Inferior parietal cortex (tissue), 1 donor: ENCODE results near the gene LYPD6.

ENCODE experiments used
- DNase-seq: peaks from one replicate; pipeline ENCODE4 v3.0.0-alpha.2; 2016; ENCODE audit errors: extremely low spot score

Gene LYPD6

DNA sequence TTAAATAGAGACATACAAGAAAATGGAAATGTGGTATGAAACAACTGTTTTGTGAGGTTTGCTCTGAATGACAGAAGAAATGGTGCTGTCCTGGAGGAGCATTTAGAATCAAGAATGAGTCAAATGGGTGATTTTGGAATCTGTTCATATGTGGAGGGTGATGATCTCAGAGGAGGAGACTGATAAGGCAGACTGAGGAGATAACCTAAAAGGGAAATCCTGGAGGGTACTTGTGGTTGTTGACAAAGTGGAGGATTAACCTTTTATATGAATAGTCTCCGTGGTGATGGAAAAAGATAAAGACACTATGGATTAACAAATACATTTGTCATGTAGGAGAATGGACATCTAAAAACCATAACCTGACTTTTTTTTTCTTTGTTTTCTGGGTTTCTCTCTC lies 183.1 kb downstream of the LYPD6 start:
- no peak for DNase-seq
